ENCODE results near the gene DOCK9.

- TF ChIP-seq CTCF (IDR thresholded peaks at IDR 0.05) = no peak
- TF ChIP-seq POLR2A (IDR thresholded peaks at IDR 0.05) = no peak
These were observed 149.2 kb downstream of the DOCK9 start for GRCh38 chr13:98828614-98829013.

Data from uterus (tissue), 2 donors.